CD14-positive monocyte (primary cell): ENCODE measurements around the gene SLC10A1. TPM values are rescaled to one million over a fixed set of nuclear protein-coding genes. Genes with fewer than 3 reads are reported as not detected.

ENCODE experiments used
- DNase-seq, 3 donors: peaks; one replicate each; pipeline ENCODE4 v3.0.0-alpha.2; 2011 to 2022
- H2AFZ ChIP-seq: 2 replicates; pipeline ENCODE4 v1.6.0; 2012; ENCODE audit warnings: mild to moderate bottlenecking, low read depth, low read length, inconsistent platforms; ENCODE audit not compliant: insufficient read depth, poor library complexity, severe bottlenecking
- H3K27ac ChIP-seq, 2 donors: 1 replicate in 1 of 2; 2 replicates in 1 of 2; pipeline ENCODE4 v1.5.1; 2012 to 2013; ENCODE audit warnings: low read length in 2 of 2, control low read depth in 1 of 2, inconsistent platforms in 1 of 2, low read depth in 1 of 2, mild to moderate bottlenecking in 1 of 2
- H3K27me3 ChIP-seq, 2 donors: one replicate each; pipeline versions ENCODE4 v1.6.0 to v1.6.1; 2011 to 2013; ENCODE audit warnings: low read length in 2 of 2; ENCODE audit not compliant: control insufficient read depth in 2 of 2, insufficient read depth in 2 of 2
- H3K36me3 ChIP-seq, 2 donors: replicated peaks in 1 of 2; 1 replicate in 1 of 2; 2 replicates in 1 of 2; pipeline versions ENCODE4 v1.5.1 to v1.6.1; 2012 to 2013; ENCODE audit warnings: low read length in 2 of 2, control low read depth in 1 of 2, inconsistent platforms in 1 of 2, mild to moderate bottlenecking in 1 of 2; ENCODE audit not compliant: insufficient read depth in 2 of 2, control insufficient read depth in 1 of 2
- H3K4me1 ChIP-seq, 2 donors: 1 replicate in 1 of 2; 2 replicates in 1 of 2; pipeline versions ENCODE4 v1.5.1 to v1.6.1; 2012 to 2013; ENCODE audit warnings: low read length in 2 of 2, control low read depth in 1 of 2, inconsistent platforms in 1 of 2, mild to moderate bottlenecking in 1 of 2, moderate library complexity in 1 of 2; ENCODE audit not compliant: insufficient read depth in 2 of 2, control insufficient read depth in 1 of 2
- H3K4me2 ChIP-seq: replicated peaks from 2 replicates; pipeline ENCODE3; 2012; ENCODE audit warnings: low read length, moderate library complexity, mild to moderate bottlenecking; ENCODE audit not compliant: poor library complexity, severe bottlenecking; ENCODE audit errors: extremely low read depth
- H3K4me3 ChIP-seq, 3 experiments: fragments of 200-600 bp in 1 of 3; sonication (generic) in 1 of 3; replicated peaks in 1 of 3; 1 replicate in 2 of 3; 2 replicates in 1 of 3; pipeline ENCODE4 v1.5.1; 2011 to 2013; ENCODE audit warnings: low read length in 3 of 3, mild to moderate bottlenecking in 3 of 3, control low read depth in 2 of 3, low read depth in 2 of 3, inconsistent platforms in 1 of 3, moderate library complexity in 1 of 3
- H3K79me2 ChIP-seq: 2 replicates; pipeline ENCODE4 v1.6.0; 2012; ENCODE audit warnings: mild to moderate bottlenecking, control low read depth, inconsistent platforms, low read length, moderate library complexity; ENCODE audit not compliant: insufficient read depth
- H3K9ac ChIP-seq: 2 replicates; pipeline ENCODE4 v1.6.0; 2017; ENCODE audit warnings: low read length, mild to moderate bottlenecking; ENCODE audit not compliant: insufficient read depth, poor library complexity, severe bottlenecking
- H3K9me3 ChIP-seq, 2 donors: replicated peaks in 1 of 2; 1 replicate in 1 of 2; 2 replicates in 1 of 2; pipeline versions ENCODE4 v1.5.1 to v1.6.1; 2012 to 2013; ENCODE audit warnings: low read length in 2 of 2, control low read depth in 1 of 2; ENCODE audit not compliant: control insufficient read depth in 1 of 2, insufficient read depth in 1 of 2
- H4K20me1 ChIP-seq: 2 replicates; pipeline ENCODE4 v1.6.0; 2012; ENCODE audit warnings: mild to moderate bottlenecking, low read length, control low read depth, moderate library complexity; ENCODE audit not compliant: insufficient read depth
- H3K27ac Mint-ChIP-seq, 7 donors: one replicate each; pipeline ENCODE4 v1.8.0; 2020; ENCODE audit warnings: mild to moderate bottlenecking in 7 of 7, mixed read lengths in 7 of 7, moderate library complexity in 6 of 7, inconsistent platforms in 2 of 7
- H3K27me3 Mint-ChIP-seq, 3 donors: one replicate each; pipeline ENCODE4 v1.8.0; 2021 to 2022; ENCODE audit warnings: low read depth in 3 of 3, mild to moderate bottlenecking in 3 of 3, mixed read lengths in 3 of 3, moderate library complexity in 3 of 3, inconsistent platforms in 1 of 3
- H3K36me3 Mint-ChIP-seq, 2 donors: one replicate each; pipeline ENCODE4 v1.8.0; 2020; ENCODE audit warnings: mixed read lengths in 2 of 2, inconsistent platforms in 1 of 2, mild to moderate bottlenecking in 1 of 2
- H3K4me1 Mint-ChIP-seq: one replicate; pipeline ENCODE4 v1.8.0; 2020; ENCODE audit warnings: mild to moderate bottlenecking, mixed read lengths
- H3K4me3 Mint-ChIP-seq, 2 donors: one replicate each; pipeline ENCODE4 v1.8.0; 2020; ENCODE audit warnings: mild to moderate bottlenecking in 2 of 2, mixed read lengths in 2 of 2, moderate library complexity in 1 of 2
- H3K9me3 Mint-ChIP-seq, 7 donors: one replicate each; pipeline ENCODE4 v1.8.0; 2020 to 2022; ENCODE audit warnings: mixed read lengths in 7 of 7, mild to moderate bottlenecking in 6 of 7, moderate library complexity in 6 of 7, inconsistent platforms in 2 of 7
- WGBS: methylation state at CpG from one replicate; pipeline ENCODE4 v1.1.5; 2013; ENCODE audit warnings: missing lambda C conversion rate; ENCODE audit not compliant: insufficient coverage; 5-methylcytosine and 5-hydroxymethylcytosine counted together
- intact Hi-C, 2 donors: fragments of 100-400 bp; cut with micrococcal nuclease; formaldehyde crosslinking; loops; one replicate each; pipeline versions ENCODE4 v1.15.0 to v1.15.1; 2023
- polyA plus RNA-seq, 3 donors: library from polyadenylated mRNA; depleted of rRNA in 1 of 3; unstranded in 2 of 3; stranded (reverse) in 1 of 3; fragments of 300-500 nt in 2 of 3; fragments of >200 nt in 1 of 3; fragmentation: Illumina TruSeq in 2 of 3; gene quantifications; 1 replicate in 2 of 3; 2 replicates in 1 of 3; pipeline ENCODE4 v1.2.3, GENCODE V29; 2012 to 2021
- TF ChIP-seq, protein P1 (sequence below): fragments of 200-600 bp; IDR thresholded peaks from one replicate; pipeline ENCODE4 v1.8.0; 2022; ENCODE audit warnings: antibody characterized with exemption, mild to moderate bottlenecking

Gene SLC10A1
- polyA plus RNA-seq, 3 donors, result 0.09 TPM; not detected in 2

DNA sequence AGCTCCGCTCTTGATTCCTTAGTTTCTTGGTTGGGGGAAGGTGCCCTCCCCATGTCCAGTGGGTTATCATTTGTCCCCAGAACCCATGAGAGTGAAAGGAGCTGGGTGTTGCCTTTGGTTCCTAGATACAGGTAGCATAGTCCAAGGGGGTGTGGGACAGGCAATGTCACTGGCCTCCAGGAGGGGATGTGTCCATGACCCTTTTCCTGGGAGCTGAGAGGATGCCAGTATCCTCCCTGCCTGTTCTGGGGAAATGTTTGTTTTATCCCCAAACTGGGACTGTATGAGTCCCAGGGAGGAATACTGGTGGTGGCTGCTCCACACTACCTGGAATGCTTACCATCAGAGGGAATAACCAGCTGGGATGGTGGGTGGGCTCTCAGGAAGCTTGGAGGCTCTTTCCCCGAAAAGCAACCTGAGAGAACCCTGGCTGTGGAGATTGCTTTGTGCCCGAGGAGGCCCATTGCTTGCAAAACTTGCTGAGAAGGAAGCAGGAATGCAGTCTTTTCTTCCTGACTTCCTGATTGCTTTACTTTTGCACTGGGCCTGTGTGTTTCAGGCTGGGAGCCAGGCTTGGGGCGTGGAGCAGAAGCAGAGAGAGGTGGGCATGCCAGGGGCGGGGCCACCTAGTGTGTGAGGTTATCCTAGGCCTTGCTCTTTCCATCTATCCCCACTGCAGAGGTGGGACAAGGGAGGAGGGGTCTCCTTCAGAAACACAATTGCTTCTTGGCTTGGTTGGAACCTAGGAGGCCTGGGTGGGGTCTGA is 715 bp upstream of the SLC10A1 start:
- DNase-seq, result no peak
- TF ChIP-seq, protein P1, sequence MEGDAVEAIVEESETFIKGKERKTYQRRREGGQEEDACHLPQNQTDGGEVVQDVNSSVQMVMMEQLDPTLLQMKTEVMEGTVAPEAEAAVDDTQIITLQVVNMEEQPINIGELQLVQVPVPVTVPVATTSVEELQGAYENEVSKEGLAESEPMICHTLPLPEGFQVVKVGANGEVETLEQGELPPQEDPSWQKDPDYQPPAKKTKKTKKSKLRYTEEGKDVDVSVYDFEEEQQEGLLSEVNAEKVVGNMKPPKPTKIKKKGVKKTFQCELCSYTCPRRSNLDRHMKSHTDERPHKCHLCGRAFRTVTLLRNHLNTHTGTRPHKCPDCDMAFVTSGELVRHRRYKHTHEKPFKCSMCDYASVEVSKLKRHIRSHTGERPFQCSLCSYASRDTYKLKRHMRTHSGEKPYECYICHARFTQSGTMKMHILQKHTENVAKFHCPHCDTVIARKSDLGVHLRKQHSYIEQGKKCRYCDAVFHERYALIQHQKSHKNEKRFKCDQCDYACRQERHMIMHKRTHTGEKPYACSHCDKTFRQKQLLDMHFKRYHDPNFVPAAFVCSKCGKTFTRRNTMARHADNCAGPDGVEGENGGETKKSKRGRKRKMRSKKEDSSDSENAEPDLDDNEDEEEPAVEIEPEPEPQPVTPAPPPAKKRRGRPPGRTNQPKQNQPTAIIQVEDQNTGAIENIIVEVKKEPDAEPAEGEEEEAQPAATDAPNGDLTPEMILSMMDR, result no peak
- H3K79me2 ChIP-seq, result no peaks in the 10 kb centered on the region
- intact Hi-C loops, result no loop called here
- H3K4me3 ChIP-seq, result no peak overlapping the region
- no peak overlapping the region for H3K9ac ChIP-seq
- Mint-ChIP-seq H3K4me3 (no peak overlapping the region), H3K27me3 (peaks cover 0 to 8% (median 6%) of the 10 kb centered on the region in 3 donors), H3K9me3 (peaks cover 0 to 9% (median 3%) of the 10 kb centered on the region in 7 donors), H3K4me1 (peaks cover 14% of the 10 kb centered on the region), H3K27ac (peak overlapping the region in 1 of 7 donors; percentile 24), H3K36me3 (no peaks in the 10 kb centered on the region)
- H3K9me3 ChIP-seq, result no peaks in the 10 kb centered on the region
- no peaks in the 10 kb centered on the region for H3K36me3 ChIP-seq
- no peaks in the 10 kb centered on the region for H4K20me1 ChIP-seq
- peaks cover 7 to 9% of the 10 kb centered on the region in 2 donors for H3K4me1 ChIP-seq
- H3K4me2 ChIP-seq, result no peak overlapping the region
- peaks cover 0 to 4% of the 10 kb centered on the region in 2 donors for H3K27me3 ChIP-seq
- no peak overlapping the region for H2AFZ ChIP-seq
- H3K27ac ChIP-seq, result no peak overlapping the region
- 32% methylated on average over 2 of the region's 5 CpGs for WGBS

DNA sequence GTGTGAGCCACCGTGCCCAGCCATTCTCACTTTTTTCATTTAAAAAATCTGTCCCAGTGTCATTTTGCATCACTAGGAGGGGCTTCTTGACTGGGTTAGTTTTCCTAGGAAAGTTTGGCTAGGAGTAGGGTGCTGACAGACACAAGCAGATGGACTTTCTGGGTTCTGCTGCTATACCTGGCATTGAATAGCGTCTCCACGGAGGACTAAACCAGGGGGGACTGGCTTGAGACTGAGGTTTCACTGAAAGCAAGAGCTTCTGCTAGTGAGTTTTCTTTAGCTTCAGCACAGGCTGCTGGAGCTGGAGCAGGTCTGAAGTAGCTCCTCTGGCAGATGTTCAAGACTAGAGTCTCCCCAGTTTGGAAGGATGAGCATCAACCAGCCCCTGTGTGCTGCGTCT is 1.4 kb downstream of the SLC10A1 start:
- H3K27me3 ChIP-seq, result no peaks in the 10 kb centered on the region
- H3K4me2 ChIP-seq, result no peak overlapping the region
- H2AFZ ChIP-seq, result no peak overlapping the region
- H3K4me3 Mint-ChIP-seq, result no peak overlapping the region
- no peak overlapping the region for H3K27ac ChIP-seq
- 100% methylated on average over 2 of the region's 4 CpGs for WGBS
- H4K20me1 ChIP-seq, result no peaks in the 10 kb centered on the region
- no peak overlapping the region for H3K9ac ChIP-seq
- DNase-seq, result no peak
- peaks cover 14% of the 10 kb centered on the region for H3K4me1 Mint-ChIP-seq
- no peaks in the 10 kb centered on the region for H3K36me3 ChIP-seq
- peaks cover 0 to 6% (median 0%) of the 10 kb centered on the region in 7 donors for H3K9me3 Mint-ChIP-seq
- H3K27me3 Mint-ChIP-seq, result peaks cover 0 to 6% (median 1%) of the 10 kb centered on the region in 3 donors
- no peaks in the 10 kb centered on the region for H3K9me3 ChIP-seq
- H3K36me3 Mint-ChIP-seq, result no peaks in the 10 kb centered on the region
- no peak overlapping the region for H3K27ac Mint-ChIP-seq
- no peak overlapping the region for H3K4me3 ChIP-seq
- intact Hi-C loops, result no loop called here
- TF ChIP-seq, protein P1, result no peak
- peaks cover 7 to 9% of the 10 kb centered on the region in 2 donors for H3K4me1 ChIP-seq
- no peaks in the 10 kb centered on the region for H3K79me2 ChIP-seq
